ENCODE measurements around the gene ADAMTS6.
A peak's percentile ranks its signal among the peaks of the same experiment; 100 is the strongest.
"Not testable (repeated sequence)": the region's sequence is repeated elsewhere in the genome, so short reads cannot be mapped to it uniquely, and the experiment has no call there.

The ADAMTS6 gene

GRCh38 chr5:65506961-65507360 lies 25.2 kb upstream of the ADAMTS6 start:
- H3K4me3 ChIP-seq (ENCODE audit: control insufficient read depth, low read depth, low read length), result no peak overlapping the region
- DNase-seq (ENCODE audit: low read depth), result peak; percentile 85
- TF ChIP-seq, protein P1, sequence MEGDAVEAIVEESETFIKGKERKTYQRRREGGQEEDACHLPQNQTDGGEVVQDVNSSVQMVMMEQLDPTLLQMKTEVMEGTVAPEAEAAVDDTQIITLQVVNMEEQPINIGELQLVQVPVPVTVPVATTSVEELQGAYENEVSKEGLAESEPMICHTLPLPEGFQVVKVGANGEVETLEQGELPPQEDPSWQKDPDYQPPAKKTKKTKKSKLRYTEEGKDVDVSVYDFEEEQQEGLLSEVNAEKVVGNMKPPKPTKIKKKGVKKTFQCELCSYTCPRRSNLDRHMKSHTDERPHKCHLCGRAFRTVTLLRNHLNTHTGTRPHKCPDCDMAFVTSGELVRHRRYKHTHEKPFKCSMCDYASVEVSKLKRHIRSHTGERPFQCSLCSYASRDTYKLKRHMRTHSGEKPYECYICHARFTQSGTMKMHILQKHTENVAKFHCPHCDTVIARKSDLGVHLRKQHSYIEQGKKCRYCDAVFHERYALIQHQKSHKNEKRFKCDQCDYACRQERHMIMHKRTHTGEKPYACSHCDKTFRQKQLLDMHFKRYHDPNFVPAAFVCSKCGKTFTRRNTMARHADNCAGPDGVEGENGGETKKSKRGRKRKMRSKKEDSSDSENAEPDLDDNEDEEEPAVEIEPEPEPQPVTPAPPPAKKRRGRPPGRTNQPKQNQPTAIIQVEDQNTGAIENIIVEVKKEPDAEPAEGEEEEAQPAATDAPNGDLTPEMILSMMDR (conservative IDR thresholded peaks at IDR 0.05; ENCODE audit: control insufficient read depth, insufficient read depth, low read depth, low read length), result no peak

DNA sequence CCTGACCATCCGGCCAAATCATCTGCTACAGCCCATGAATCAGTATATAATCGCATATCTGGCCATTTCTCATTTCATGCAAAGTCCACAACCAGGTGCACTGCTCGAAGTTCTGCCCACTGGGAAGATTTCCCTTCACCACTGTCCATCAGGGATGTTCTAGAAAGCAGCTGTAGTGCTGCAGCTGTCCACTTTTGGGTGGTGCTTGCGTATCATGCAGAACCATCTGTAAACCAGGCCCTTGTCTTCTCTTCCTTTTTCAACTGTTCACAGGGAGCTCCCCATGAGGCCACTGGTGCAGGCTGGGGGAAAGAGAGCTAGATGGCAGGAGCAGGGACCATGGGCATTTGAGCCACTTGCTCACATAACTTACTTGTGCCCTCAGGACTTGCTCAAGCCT lies 7.4 kb upstream of the ADAMTS6 start:
- TF ChIP-seq, protein P1 (conservative IDR thresholded peaks at IDR 0.05; ENCODE audit: control insufficient read depth, insufficient read depth, low read depth, low read length), result no peak
- H3K4me3 ChIP-seq (ENCODE audit: control insufficient read depth, low read depth, low read length), result no peak overlapping the region
- no peak for DNase-seq (ENCODE audit: low read depth)

- not testable (repeated sequence) for DNase-seq (ENCODE audit: low read depth); H3K4me3 ChIP-seq (ENCODE audit: control insufficient read depth, low read depth, low read length)
Observed at GRCh38 chr5:65488038-65488687, 6.4 kb upstream of the ADAMTS6 start.

DNA sequence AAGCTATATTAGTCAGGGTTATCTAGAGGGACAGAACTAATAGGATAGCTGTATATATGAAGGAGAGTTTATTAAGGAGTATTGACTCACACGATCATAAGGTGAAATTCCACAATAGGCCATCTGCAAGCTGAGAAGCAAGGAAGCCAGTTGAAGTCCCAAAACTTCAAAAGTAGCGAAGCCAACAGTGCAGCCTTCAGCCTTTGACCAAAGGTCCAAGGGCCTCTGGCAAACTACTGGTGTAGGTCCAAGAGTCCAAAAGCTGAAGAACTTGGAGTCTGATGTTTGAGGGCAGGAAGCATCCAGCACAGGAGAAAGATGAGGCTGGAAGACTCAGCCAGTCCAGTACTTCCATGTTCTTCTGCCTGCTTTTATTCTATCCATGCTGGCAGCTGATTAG lies 5.1 kb upstream of the ADAMTS6 start:
- not testable (repeated sequence) for DNase-seq (ENCODE audit: low read depth); H3K4me3 ChIP-seq (ENCODE audit: control insufficient read depth, low read depth, low read length)

GRCh38 chr5:65485405-65485804 lies 3.7 kb upstream of the ADAMTS6 start:
- no peak overlapping the region for H3K4me3 ChIP-seq (ENCODE audit: control insufficient read depth, low read depth, low read length)
- no peak for DNase-seq (ENCODE audit: low read depth)
- TF ChIP-seq, protein P1 (conservative IDR thresholded peaks at IDR 0.05; ENCODE audit: control insufficient read depth, insufficient read depth, low read depth, low read length), result no peak

GRCh38 chr5:65483546-65484346 lies 2.0 kb upstream of the ADAMTS6 start:
- TF ChIP-seq, protein P1 (conservative IDR thresholded peaks at IDR 0.05; ENCODE audit: control insufficient read depth, insufficient read depth, low read depth, low read length), result peak; percentile 58
- peak; percentile 87 for DNase-seq (ENCODE audit: low read depth)
- peak overlapping the region; percentile 75 for H3K4me3 ChIP-seq (ENCODE audit: control insufficient read depth, low read depth, low read length)

DNA sequence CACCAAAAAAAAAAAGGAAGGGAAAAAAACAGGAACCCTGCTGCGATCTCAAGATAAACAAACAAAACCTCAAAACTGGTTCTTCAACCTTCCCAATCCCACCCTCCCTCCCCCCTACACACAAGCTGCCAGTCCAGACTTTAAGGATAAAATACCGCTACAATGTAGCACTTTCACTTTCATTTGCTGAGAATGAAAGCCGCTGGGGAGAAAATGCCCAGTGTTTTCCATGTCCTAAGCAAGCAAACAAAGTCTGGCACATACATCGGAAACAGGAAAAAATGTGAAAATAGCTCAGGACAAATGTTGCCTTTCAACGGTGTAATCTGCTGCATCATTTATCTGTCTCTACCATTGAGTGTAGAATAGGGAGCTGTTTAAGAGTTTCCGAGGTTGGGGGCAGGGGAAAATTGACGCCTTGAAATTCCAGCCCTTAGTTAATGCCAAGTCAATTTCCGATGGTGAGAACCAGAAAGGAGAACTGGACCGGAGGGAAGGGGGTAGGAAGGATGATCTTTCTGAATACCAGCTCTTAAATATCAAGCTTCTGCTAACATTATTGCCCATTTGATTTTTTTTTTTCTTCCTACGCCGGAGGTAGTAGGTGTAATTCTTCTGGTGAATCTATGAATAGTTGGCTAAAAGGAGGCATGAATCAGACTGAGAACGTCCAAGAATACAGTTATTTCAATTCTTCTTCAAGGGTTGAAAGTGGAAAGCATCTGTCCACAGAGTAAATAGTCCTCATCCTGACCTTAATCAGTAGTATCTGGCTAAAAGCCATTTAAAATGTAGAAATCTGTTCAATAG lies 1.2 kb upstream of the ADAMTS6 start:
- TF ChIP-seq, protein P1 (conservative IDR thresholded peaks at IDR 0.05; ENCODE audit: control insufficient read depth, insufficient read depth, low read depth, low read length), result no peak
- peak overlapping the region; percentile 75 for H3K4me3 ChIP-seq (ENCODE audit: control insufficient read depth, low read depth, low read length)
- peak; percentile 87 for DNase-seq (ENCODE audit: low read depth)
